GM23248 (cell line): ENCODE data around the gene ZFY. TPM values are rescaled to one million over a fixed set of nuclear protein-coding genes. Genes with fewer than 3 reads are reported as not detected.

ENCODE experiments used
- DNase-seq: peaks from one replicate; pipeline ENCODE4 v3.0.0-alpha.2; 2015
- H2AFZ ChIP-seq: fragments of 200-600 bp; sonication (generic); 2 replicates; pipeline ENCODE4 v1.6.1; 2016; ENCODE audit warnings: antibody characterized with exemption
- H3F3A ChIP-seq: fragments of 200-600 bp; sonication (generic); 2 replicates; pipeline ENCODE4 v1.6.1; 2016; ENCODE audit warnings: mild to moderate bottlenecking, antibody characterized with exemption, mixed run types; ENCODE audit not compliant: insufficient read depth
- H3K27ac ChIP-seq: fragments of 200-600 bp; sonication (generic); 2 replicates; pipeline ENCODE4 v1.5.1; 2016; ENCODE audit warnings: mild to moderate bottlenecking
- H3K27me3 ChIP-seq: fragments of 200-600 bp; sonication (generic); replicated peaks from 2 replicates; pipeline ENCODE4 v1.6.1; 2016; ENCODE audit warnings: mild to moderate bottlenecking; ENCODE audit not compliant: insufficient read depth
- H3K36me3 ChIP-seq: fragments of 200-600 bp; sonication (generic); 2 replicates; pipeline ENCODE4 v1.6.1; 2016; ENCODE audit warnings: low read depth, mild to moderate bottlenecking
- H3K4me1 ChIP-seq: fragments of 200-600 bp; sonication (generic); 2 replicates; pipeline ENCODE4 v1.6.1; 2016; ENCODE audit warnings: mild to moderate bottlenecking; ENCODE audit not compliant: insufficient read depth
- H3K4me2 ChIP-seq: fragments of 200-600 bp; sonication (generic); one replicate; pipeline ENCODE4 v1.6.1; 2016; ENCODE audit warnings: mild to moderate bottlenecking; ENCODE audit not compliant: unreplicated experiment
- H3K4me3 ChIP-seq: fragments of 200-600 bp; sonication (generic); 2 replicates; pipeline ENCODE4 v1.5.1; 2016; ENCODE audit warnings: mild to moderate bottlenecking
- H3K79me2 ChIP-seq: fragments of 200-600 bp; sonication (generic); 2 replicates; pipeline ENCODE4 v1.6.1; 2016; ENCODE audit warnings: mild to moderate bottlenecking; ENCODE audit not compliant: insufficient read depth
- H3K9ac ChIP-seq: fragments of 200-600 bp; sonication (generic); 2 replicates; pipeline ENCODE4 v1.6.1; 2016; ENCODE audit warnings: mild to moderate bottlenecking
- H3K9me2 ChIP-seq: fragments of 200-600 bp; sonication (generic); 2 replicates; pipeline ENCODE4 v1.6.1; 2016; ENCODE audit warnings: mixed run types, mild to moderate bottlenecking, moderate library complexity; ENCODE audit not compliant: insufficient read depth
- H3K9me3 ChIP-seq: fragments of 200-600 bp; sonication (generic); one replicate; pipeline ENCODE4 v1.6.1; 2017; ENCODE audit warnings: low read depth
- H4K20me1 ChIP-seq: fragments of 200-600 bp; sonication (generic); 2 replicates; pipeline ENCODE4 v1.6.0; 2016; ENCODE audit not compliant: insufficient read depth
- EZH2 ChIP-seq: fragments of 200-600 bp; sonication (generic); IDR thresholded peaks from 2 replicates; pipeline ENCODE4 v1.6.1; 2018; ENCODE audit warnings: antibody characterized with exemption, mild to moderate bottlenecking; ENCODE audit not compliant: insufficient read depth, poor library complexity, severe bottlenecking
- EZH2phosphoT487 ChIP-seq: fragments of 200-600 bp; sonication (generic); IDR thresholded peaks from 2 replicates; pipeline ENCODE4 v1.6.1; 2018; ENCODE audit warnings: antibody characterized with exemption, moderate library complexity, mild to moderate bottlenecking, low read depth; ENCODE audit not compliant: insufficient read depth
- WGBS, 2 experiments: methylation state at CpG; one replicate each; pipeline ENCODE4 v1.1.6; 2015 to 2017; ENCODE audit warnings: low lambda C conversion rate in 2 of 2, low coverage in 1 of 2; ENCODE audit errors: missing lambda C conversion rate in 2 of 2; 5-methylcytosine and 5-hydroxymethylcytosine counted together
- in situ Hi-C: fragments of 300-500 bp; cut with MboI; formaldehyde crosslinking; loops from 2 replicates; pipeline ENCODE4 v1.15.0; 2020
- polyA plus RNA-seq: library from polyadenylated mRNA; unstranded; fragments of >200 nt; fragmentation: Nextera tagmentation; extraction: Ambion mirVana; gene quantifications from 2 replicates; pipeline ENCODE4 v1.2.1, GENCODE V29; 2016
- small RNA-seq: library from RNA; depleted of rRNA; stranded (forward); fragments of <200 nt; gene quantifications from one replicate; pipeline ENCODE3, GENCODE V24; 2014; ENCODE audit warnings: low read depth, low replicate concordance
- total RNA-seq: library from RNA; depleted of rRNA; stranded (reverse); fragments of >200 nt; shearing (Covaris generic); gene quantifications from 2 replicates; pipeline ENCODE4 v1.2.3, GENCODE V29; 2014; rRNA removed

The ZFY gene
- total and polyA plus RNA-seq, 2 experiments from 2014 or later: 10.0 to 14.6 TPM

DNA sequence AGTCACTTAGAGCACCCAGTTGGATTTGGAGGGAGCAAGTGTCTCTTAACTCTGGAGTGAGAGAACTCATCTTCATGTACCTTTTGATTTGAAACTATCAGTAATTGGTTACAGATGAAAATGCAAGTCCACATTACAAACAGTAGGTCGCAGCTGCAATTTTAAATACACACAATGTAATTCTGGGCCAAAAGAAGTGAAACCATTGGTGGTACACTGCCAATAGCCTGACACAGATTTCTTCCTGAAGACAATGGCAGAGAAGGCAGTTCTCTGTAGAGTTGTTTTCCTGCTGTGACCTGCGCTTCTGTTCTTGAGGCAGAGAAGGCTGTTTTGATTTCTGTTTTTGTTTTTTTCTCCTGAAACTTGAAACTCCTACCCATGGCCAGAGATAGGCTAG lies 86.0 kb downstream of the ZFY start:
- in situ Hi-C loops: no loop called here
- Histone ChIP-seq H3K9me3 (no peaks in the 10 kb centered on the region), H3K36me3 (no peaks in the 10 kb centered on the region), H3K4me3 (no peak overlapping the region), H3K27me3 (no peaks in the 10 kb centered on the region), H3F3A (no peaks in the 10 kb centered on the region), H4K20me1 (no peaks in the 10 kb centered on the region), H3K79me2 (no peaks in the 10 kb centered on the region), H3K9me2 (no peaks in the 10 kb centered on the region), H3K4me2 (no peak overlapping the region), H3K9ac (no peak overlapping the region), H2AFZ (no peak overlapping the region), H3K27ac (no peak overlapping the region), H3K4me1 (no peaks in the 10 kb centered on the region)
- DNase-seq: no peak
- TF ChIP-seq EZH2phosphoT487: no peak
- TF ChIP-seq EZH2: no peak
- WGBS, 2 experiments: 4 to 6% methylated on average over 2 of the region's 2 CpGs

DNA sequence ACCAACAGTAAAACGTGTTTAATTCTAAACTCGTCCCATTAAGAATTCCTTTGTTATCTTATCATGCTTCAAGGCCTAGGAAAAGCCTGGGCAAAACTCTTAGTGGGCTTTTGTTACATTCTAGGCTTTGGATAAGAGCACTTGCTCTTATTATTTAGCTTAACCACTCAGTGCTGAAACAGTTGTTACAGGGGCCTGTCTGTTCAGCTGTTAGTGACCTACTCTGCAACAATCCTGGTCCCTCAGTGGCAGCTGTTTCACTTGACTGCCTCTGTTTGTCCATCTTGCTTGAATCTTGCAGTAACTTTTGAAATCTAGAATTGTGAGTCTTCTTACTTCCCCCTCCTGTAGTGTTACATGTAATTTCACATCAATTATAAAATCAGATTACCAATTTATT lies 88.4 kb downstream of the ZFY start:
- no peaks in the 10 kb centered on the region for H3K36me3 ChIP-seq
- H3K9me2 ChIP-seq: no peaks in the 10 kb centered on the region
- H3K79me2 ChIP-seq: no peaks in the 10 kb centered on the region
- no peak for DNase-seq
- 0 to 8% methylated on average over 2 of the region's 2 CpGs for WGBS, 2 experiments
- H3K9ac ChIP-seq: no peak overlapping the region
- H3K27me3 ChIP-seq: no peaks in the 10 kb centered on the region
- TF ChIP-seq EZH2 (no peak), EZH2phosphoT487 (no peak)
- no peak overlapping the region for H3K4me3 ChIP-seq
- in situ Hi-C loops: no loop called here
- no peak overlapping the region for H3K27ac ChIP-seq
- H2AFZ ChIP-seq: no peak overlapping the region
- no peaks in the 10 kb centered on the region for H3K4me1 ChIP-seq
- no peak overlapping the region for H3K4me2 ChIP-seq
- no peaks in the 10 kb centered on the region for H3F3A ChIP-seq
- no peaks in the 10 kb centered on the region for H4K20me1 ChIP-seq
- H3K9me3 ChIP-seq: no peaks in the 10 kb centered on the region

DNA sequence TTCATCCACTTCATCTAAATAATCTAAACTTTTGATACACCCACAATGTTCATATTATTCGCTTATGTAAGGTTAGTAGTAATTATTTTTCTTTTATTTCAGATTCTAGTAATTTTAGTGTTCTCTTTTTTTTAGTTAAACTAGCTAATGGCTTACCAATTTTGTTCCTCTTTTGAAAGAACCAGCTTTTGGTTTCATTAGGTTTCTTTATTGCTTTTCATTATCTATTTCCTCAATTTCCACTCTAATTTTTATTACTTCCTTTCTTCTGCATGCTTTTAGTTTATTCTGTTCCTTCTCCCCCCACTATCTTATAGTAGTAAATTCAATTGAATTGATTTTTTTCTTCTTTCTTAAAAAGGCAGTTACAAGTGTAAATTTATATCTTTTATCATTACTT lies 90.2 kb downstream of the ZFY start:
- H3K27ac ChIP-seq: no peak overlapping the region
- H3K27me3 ChIP-seq: no peaks in the 10 kb centered on the region
- DNase-seq: no peak
- no peaks in the 10 kb centered on the region for H3K4me1 ChIP-seq
- no peak overlapping the region for H3K4me2 ChIP-seq
- in situ Hi-C loops: no loop called here
- no peak for TF ChIP-seq EZH2phosphoT487
- no peak for TF ChIP-seq EZH2
- no peaks in the 10 kb centered on the region for H3K36me3 ChIP-seq
- no peak overlapping the region for H2AFZ ChIP-seq
- WGBS, 2 experiments: 50 to 54% methylated on average over 1 of the region's 1 CpG
- H3K4me3 ChIP-seq: no peak overlapping the region
- no peaks in the 10 kb centered on the region for H3K79me2 ChIP-seq
- H4K20me1 ChIP-seq: no peaks in the 10 kb centered on the region
- no peaks in the 10 kb centered on the region for H3F3A ChIP-seq
- H3K9me3 ChIP-seq: no peaks in the 10 kb centered on the region
- no peaks in the 10 kb centered on the region for H3K9me2 ChIP-seq
- H3K9ac ChIP-seq: no peak overlapping the region

Small RNA genes lying within 50 kb of the gene (small RNA-seq; reads per million reads assigned to genes)
- gene EEF1A1P41: not detected

Other genes starting within 250 kb of the ZFY start
- gene SRY, start 147.7 kb upstream of the ZFY start, total RNA-seq: not detected in 2 replicates
- gene SRY, start 147.7 kb upstream of the ZFY start, polyA plus RNA-seq: 0.90 and 1.0 TPM in 2 replicates
- 197 and 237 TPM in 2 replicates for gene RPS4Y1, start 93.8 kb upstream of the ZFY start, total RNA-seq
- gene RPS4Y1, start 93.8 kb upstream of the ZFY start, polyA plus RNA-seq: 196 and 204 TPM in 2 replicates